ENCODE measurements around the gene CYYR1.
A peak's percentile ranks its signal among the peaks of the same experiment; 100 is the strongest.

Gene CYYR1

GRCh38 chr21:26457817-26458216, 115.3 kb downstream of the CYYR1 start:
- no peak for TF ChIP-seq CTCF (IDR thresholded peaks at IDR 0.05)
- no peak for DNase-seq (ENCODE audit: low spot score)
- H3K4me3 ChIP-seq, result no peak overlapping the region
- no peak overlapping the region for H3K27ac ChIP-seq

DNA sequence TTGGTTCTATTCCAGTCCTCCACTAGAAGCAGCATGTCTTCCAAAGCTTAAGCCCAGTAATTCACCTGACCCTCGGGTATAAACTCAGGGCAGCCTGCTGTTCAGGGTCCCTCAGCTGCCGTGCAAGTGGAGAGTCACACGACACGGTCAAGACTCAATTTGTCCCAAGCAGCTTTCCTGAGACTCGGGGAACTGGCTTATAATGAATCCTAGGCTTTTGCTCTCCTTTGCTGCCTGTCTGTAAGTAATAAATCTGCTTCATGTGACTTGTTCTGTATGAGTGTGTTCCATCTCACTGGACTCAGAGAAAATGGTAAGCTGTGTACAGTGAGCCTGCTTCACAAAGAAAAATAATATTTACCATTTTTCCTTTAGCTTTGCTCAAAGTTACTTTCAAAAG, 119.8 kb downstream of the CYYR1 start:
- Histone ChIP-seq H3K4me3 (no peak overlapping the region), H3K27ac (no peak overlapping the region)
- no peak for DNase-seq (ENCODE audit: low spot score)
- TF ChIP-seq CTCF (IDR thresholded peaks at IDR 0.05), result no peak

- TF ChIP-seq CTCF (IDR thresholded peaks at IDR 0.05), result no peak
- Histone ChIP-seq H3K27ac (no peak overlapping the region), H3K4me3 (no peak overlapping the region)
- DNase-seq (ENCODE audit: low spot score), result no peak
Measured at GRCh38 chr21:26451081-26451740, 121.9 kb downstream of the CYYR1 start.

DNA sequence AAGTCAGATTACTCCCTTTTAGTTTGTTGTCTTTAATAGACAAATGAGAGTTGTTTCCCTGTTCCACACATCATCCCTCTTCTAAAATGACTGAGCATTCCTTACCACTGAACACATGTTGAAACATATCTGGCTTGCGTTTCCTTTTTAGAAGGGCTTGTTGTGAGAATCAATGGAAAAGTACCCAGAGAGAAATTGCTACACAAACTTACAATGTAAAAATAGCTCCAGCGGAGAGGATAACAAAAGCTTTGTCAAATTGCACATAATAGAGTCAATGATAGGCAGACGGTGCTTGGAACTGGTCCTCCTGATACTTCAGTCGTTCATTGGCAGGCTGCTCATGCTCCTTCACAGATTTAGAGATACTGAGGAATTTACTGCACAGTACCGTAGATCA, 123.9 kb downstream of the CYYR1 start:
- no peak for DNase-seq (ENCODE audit: low spot score)
- Histone ChIP-seq H3K27ac (peak overlapping the region in 1 of 2 donors; percentile 40), H3K4me3 (peak overlapping the region; percentile 10)
- no peak for TF ChIP-seq CTCF (IDR thresholded peaks at IDR 0.05)

- no peak for TF ChIP-seq CTCF (IDR thresholded peaks at IDR 0.05)
- H3K4me3 ChIP-seq, result no peak overlapping the region
- DNase-seq (ENCODE audit: low spot score), result no peak
- H3K27ac ChIP-seq, result peak overlapping the region; percentile 35 to 40
Measured at GRCh38 chr21:26448751-26449150, 124.3 kb downstream of the CYYR1 start.

- Histone ChIP-seq H3K27ac (no peak overlapping the region), H3K4me3 (no peak overlapping the region)
- DNase-seq (ENCODE audit: low spot score), result no peak
- no peak for TF ChIP-seq CTCF (IDR thresholded peaks at IDR 0.05)
Measured at GRCh38 chr21:26447932-26448475, 125.1 kb downstream of the CYYR1 start.

GRCh38 chr21:26445440-26445839, 127.6 kb downstream of the CYYR1 start:
- H3K27ac ChIP-seq, result peak overlapping the region in 1 of 2 donors; percentile 44
- no peak overlapping the region for H3K4me3 ChIP-seq
- TF ChIP-seq CTCF (IDR thresholded peaks at IDR 0.05), result no peak
- DNase-seq (ENCODE audit: low spot score), result no peak
